Retina (tissue), 1 donor: ENCODE results near the gene GAB4.
A peak's percentile ranks its signal among the peaks of the same experiment; 100 is the strongest.
"Not testable (repeated sequence)": the region's sequence is repeated elsewhere in the genome, so short reads cannot be mapped to it uniquely, and the experiment has no call there.

ENCODE experiments used
- DNase-seq: peaks from one replicate; pipeline ENCODE4 v3.0.0-alpha.2; 2016

Gene GAB4

GRCh38 chr22:16957781-16958180 is 50.2 kb downstream of the GAB4 start:
- DNase-seq = no peak

GRCh38 chr22:16956290-16956689 is 51.7 kb downstream of the GAB4 start:
- DNase-seq = no peak

- no peak for DNase-seq
These were observed 52.3 kb downstream of the GAB4 start for GRCh38 chr22:16955678-16956210.

- no peak for DNase-seq
These were observed 52.9 kb downstream of the GAB4 start for GRCh38 chr22:16955081-16955480.

GRCh38 chr22:16954060-16954403 is 54.0 kb downstream of the GAB4 start:
- DNase-seq = no peak

GRCh38 chr22:16953206-16954059 is 54.6 kb downstream of the GAB4 start:
- DNase-seq = no peak

- no peak for DNase-seq
These were observed 58.5 kb downstream of the GAB4 start for GRCh38 chr22:16949561-16949960.

- no peak for DNase-seq
These were observed 70.2 kb downstream of the GAB4 start for GRCh38 chr22:16937811-16938210.

GRCh38 chr22:16937209-16937608 is 70.8 kb downstream of the GAB4 start:
- not testable (repeated sequence) for DNase-seq

- no peak for DNase-seq
These were observed 71.4 kb downstream of the GAB4 start for GRCh38 chr22:16936625-16937024.

GRCh38 chr22:16935209-16935608 is 72.8 kb downstream of the GAB4 start:
- no peak for DNase-seq

GRCh38 chr22:16933291-16934282 is 74.4 kb downstream of the GAB4 start:
- no peak for DNase-seq

- no peak for DNase-seq
These were observed 75.4 kb downstream of the GAB4 start for GRCh38 chr22:16932577-16932976.

GRCh38 chr22:16925407-16925966 is 82.5 kb downstream of the GAB4 start:
- DNase-seq = no peak

- no peak for DNase-seq
These were observed 85.3 kb downstream of the GAB4 start for GRCh38 chr22:16922706-16923105.

- no peak for DNase-seq
These were observed 85.9 kb downstream of the GAB4 start for GRCh38 chr22:16922076-16922475.

GRCh38 chr22:16917144-16918003 is 90.6 kb downstream of the GAB4 start:
- peak; percentile 69 for DNase-seq

- no peak for DNase-seq
These were observed 92.3 kb downstream of the GAB4 start for GRCh38 chr22:16915701-16916100.

- DNase-seq = not testable (repeated sequence)
These were observed 93.1 kb downstream of the GAB4 start for GRCh38 chr22:16914911-16915310.

GRCh38 chr22:16914006-16914405 is 94.0 kb downstream of the GAB4 start:
- DNase-seq = peak; percentile 37

- no peak for DNase-seq
These were observed 95.7 kb downstream of the GAB4 start for GRCh38 chr22:16912281-16912680.
